ENCODE data around the gene SARS1.

DNA sequence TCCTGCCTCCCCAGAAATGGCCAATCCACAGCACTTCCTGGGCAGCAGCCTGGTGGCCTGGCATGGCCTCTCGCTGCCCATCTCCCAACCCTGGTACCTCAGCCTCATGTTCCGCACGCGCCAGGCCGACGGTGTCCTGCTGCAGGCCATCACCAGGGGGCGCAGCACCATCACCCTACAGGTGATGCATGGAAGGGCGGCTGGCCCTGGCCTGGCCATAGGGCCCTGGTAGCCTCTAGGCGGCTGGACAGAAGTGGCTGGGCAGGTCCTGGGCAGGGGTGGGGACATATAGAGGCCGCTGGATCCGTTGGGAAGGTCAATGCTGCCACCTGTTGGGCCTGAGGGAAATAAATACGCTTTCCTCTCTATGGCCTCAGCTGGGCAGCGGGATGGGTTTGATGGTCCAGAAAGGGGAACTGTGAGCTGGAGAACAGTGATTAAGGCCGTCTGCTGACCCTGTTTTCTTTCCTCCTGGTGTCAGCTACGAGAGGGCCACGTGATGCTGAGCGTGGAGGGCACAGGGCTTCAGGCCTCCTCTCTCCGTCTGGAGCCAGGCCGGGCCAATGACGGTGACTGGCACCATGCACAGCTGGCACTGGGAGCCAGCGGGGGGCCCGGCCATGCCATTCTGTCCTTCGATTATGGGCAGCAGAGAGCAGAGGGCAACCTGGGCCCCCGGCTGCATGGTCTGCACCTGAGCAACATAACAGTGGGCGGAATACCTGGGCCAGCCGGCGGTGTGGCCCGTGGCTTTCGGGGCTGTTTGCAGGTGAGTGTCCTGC lies 50.1 kb downstream of the SARS1 start:
- TF ChIP-seq POLR2A (IDR thresholded peaks at IDR 0.05) (no peak), EP300 (IDR thresholded peaks at IDR 0.05) (no peak)
- TF ChIP-seq, protein P1, sequence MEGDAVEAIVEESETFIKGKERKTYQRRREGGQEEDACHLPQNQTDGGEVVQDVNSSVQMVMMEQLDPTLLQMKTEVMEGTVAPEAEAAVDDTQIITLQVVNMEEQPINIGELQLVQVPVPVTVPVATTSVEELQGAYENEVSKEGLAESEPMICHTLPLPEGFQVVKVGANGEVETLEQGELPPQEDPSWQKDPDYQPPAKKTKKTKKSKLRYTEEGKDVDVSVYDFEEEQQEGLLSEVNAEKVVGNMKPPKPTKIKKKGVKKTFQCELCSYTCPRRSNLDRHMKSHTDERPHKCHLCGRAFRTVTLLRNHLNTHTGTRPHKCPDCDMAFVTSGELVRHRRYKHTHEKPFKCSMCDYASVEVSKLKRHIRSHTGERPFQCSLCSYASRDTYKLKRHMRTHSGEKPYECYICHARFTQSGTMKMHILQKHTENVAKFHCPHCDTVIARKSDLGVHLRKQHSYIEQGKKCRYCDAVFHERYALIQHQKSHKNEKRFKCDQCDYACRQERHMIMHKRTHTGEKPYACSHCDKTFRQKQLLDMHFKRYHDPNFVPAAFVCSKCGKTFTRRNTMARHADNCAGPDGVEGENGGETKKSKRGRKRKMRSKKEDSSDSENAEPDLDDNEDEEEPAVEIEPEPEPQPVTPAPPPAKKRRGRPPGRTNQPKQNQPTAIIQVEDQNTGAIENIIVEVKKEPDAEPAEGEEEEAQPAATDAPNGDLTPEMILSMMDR (IDR thresholded peaks at IDR 0.05), result peak; percentile 76 to 98 (median 94)
